ENCODE data around the gene XPOT. TPM values are rescaled to one million over a fixed set of nuclear protein-coding genes. Genes with fewer than 3 reads are reported as not detected.

XPOT gene
- total RNA-seq, 1 experiment from 2014 or later: 130 TPM

GRCh38 chr12:64389154-64389553 is 15.0 kb upstream of the XPOT start:
- Histone ChIP-seq H3K4ac (ENCODE audit: low read depth, low read length) (no peak overlapping the region), H3T11ph (ENCODE audit: low read length) (no peak overlapping the region), H3K27ac (ENCODE audit: insufficient read length, low read depth, low read length) (no peak overlapping the region), H3K9ac (ENCODE audit: extremely low read depth, insufficient read length, low read length) (no peak overlapping the region), H2AFZ (ENCODE audit: low read length) (no peak overlapping the region), H2BK12ac (ENCODE audit: insufficient read length, low read depth, low read length) (no peak overlapping the region), H4K5ac (ENCODE audit: insufficient read length, low read depth, low read length) (no peak overlapping the region), H3K23me2 (ENCODE audit: insufficient read length, low read depth, low read length, poor library complexity, severe bottlenecking) (no peaks in the 10 kb centered on the region), H2BK15ac (ENCODE audit: low read depth, low read length) (no peak overlapping the region), H3K9me3 (ENCODE audit: control insufficient read depth, low read depth, low read length) (no peaks in the 10 kb centered on the region), H3K4me1 (ENCODE audit: insufficient read depth, low read length) (no peaks in the 10 kb centered on the region), H4K20me1 (ENCODE audit: control insufficient read depth, insufficient read depth, insufficient read length) (no peaks in the 10 kb centered on the region), H2AK5ac (ENCODE audit: insufficient read length, low read length) (no peak overlapping the region), H2BK20ac (ENCODE audit: low read depth, low read length, poor library complexity, severe bottlenecking) (no peak overlapping the region), H4K91ac (ENCODE audit: insufficient read length, low read depth, low read length) (no peak overlapping the region), H4K8ac (replicated peaks; ENCODE audit: insufficient read length, low read depth, low read length) (no peak overlapping the region), H3K23ac (ENCODE audit: insufficient read length, low read depth, low read length) (no peak overlapping the region), H3K18ac (ENCODE audit: insufficient read length, low read depth, low read length) (no peak overlapping the region), H3K79me1 (ENCODE audit: insufficient read depth, low read depth, low read length, poor library complexity, severe bottlenecking) (no peaks in the 10 kb centered on the region), H3K79me2 (ENCODE audit: insufficient read depth, low read length) (no peaks in the 10 kb centered on the region), H3K14ac (ENCODE audit: insufficient read depth, low read length) (no peak overlapping the region), H3K27me3 (ENCODE audit: insufficient read depth, low read length) (no peaks in the 10 kb centered on the region), H3K4me2 (ENCODE audit: insufficient read depth, insufficient read length, low read length) (no peak overlapping the region), H2BK120ac (ENCODE audit: low read depth, low read length, poor library complexity, severe bottlenecking) (no peak overlapping the region), H3K56ac (ENCODE audit: insufficient read length, low read depth, low read length) (no peak overlapping the region), H2BK5ac (ENCODE audit: insufficient read length, low read length) (no peak overlapping the region)
- H3K36me3 Mint-ChIP-seq (ENCODE audit: insufficient read depth in 1 of 3, low read depth in 3 of 3): no peaks in the 10 kb centered on the region
- no peaks in the 10 kb centered on the region for H3K9me3 Mint-ChIP-seq
- H3K4me1 Mint-ChIP-seq: peaks cover 3 to 7% of the 10 kb centered on the region in 2 experiments; a peak in 2 of 4 replicates
- WGBS (ENCODE audit: extremely low coverage, insufficient read length, low lambda C conversion rate): no CpG with 5 or more reads among the region's 18 CpGs
- DNase-seq: no peak
- TF ChIP-seq CTCF (conservative IDR thresholded peaks at IDR 0.05): no peak
- H3K27me3 Mint-ChIP-seq (ENCODE audit: low read depth): peaks cover 7% of the 10 kb centered on the region
- H3K4me3 Mint-ChIP-seq: peak overlapping the region in 1 of 2 experiments; percentile 50; a peak in 1 of 5 replicates
- no peak overlapping the region; a peak in 1 of 7 replicates for H3K27ac Mint-ChIP-seq
